Choroid plexus epithelial cell (primary cell): ENCODE measurements around the gene MAGOH.
A peak's percentile ranks its signal among the peaks of the same experiment; 100 is the strongest.
"Not testable (repeated sequence)": the region's sequence is repeated elsewhere in the genome, so short reads cannot be mapped to it uniquely, and the experiment has no call there.

Experiments
- DNase-seq: peaks from one replicate; pipeline ENCODE4 v3.0.0-alpha.2; 2010; ENCODE audit warnings: low read depth
- H3K4me3 ChIP-seq: 2 replicates; pipeline ENCODE4 v1.5.1; 2011; ENCODE audit warnings: low read depth, mild to moderate bottlenecking, control low read depth, low read length, moderate library complexity
- TF ChIP-seq, protein P1 (sequence below): conservative IDR thresholded peaks from 2 replicates; pipeline ENCODE4 v1.5.1; 2011; ENCODE audit warnings: low read depth, mild to moderate bottlenecking, control low read depth, inconsistent platforms, low read length, moderate library complexity

The MAGOH gene

DNA sequence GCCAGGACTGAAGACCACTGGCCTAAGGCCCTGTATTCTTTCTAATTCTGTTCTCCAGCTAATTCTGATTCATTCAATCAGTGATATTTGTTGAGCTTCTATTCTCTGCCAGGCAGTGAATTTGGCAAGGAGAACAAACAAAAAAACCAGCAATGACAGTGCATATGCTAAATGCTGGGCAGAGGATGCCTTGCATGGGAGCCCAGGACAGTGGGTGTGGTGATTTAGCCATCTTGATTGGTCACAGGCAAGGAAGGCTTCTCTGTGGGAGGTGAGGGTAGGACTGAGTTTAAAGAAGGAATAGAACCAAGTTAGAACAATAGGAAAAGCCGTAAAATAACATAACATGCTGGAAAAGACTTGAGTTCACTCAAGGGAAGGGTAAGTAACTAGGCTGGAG is 50.9 kb downstream of the MAGOH start:
- no peak for DNase-seq
- H3K4me3 ChIP-seq, result no peak overlapping the region
- TF ChIP-seq, protein P1, sequence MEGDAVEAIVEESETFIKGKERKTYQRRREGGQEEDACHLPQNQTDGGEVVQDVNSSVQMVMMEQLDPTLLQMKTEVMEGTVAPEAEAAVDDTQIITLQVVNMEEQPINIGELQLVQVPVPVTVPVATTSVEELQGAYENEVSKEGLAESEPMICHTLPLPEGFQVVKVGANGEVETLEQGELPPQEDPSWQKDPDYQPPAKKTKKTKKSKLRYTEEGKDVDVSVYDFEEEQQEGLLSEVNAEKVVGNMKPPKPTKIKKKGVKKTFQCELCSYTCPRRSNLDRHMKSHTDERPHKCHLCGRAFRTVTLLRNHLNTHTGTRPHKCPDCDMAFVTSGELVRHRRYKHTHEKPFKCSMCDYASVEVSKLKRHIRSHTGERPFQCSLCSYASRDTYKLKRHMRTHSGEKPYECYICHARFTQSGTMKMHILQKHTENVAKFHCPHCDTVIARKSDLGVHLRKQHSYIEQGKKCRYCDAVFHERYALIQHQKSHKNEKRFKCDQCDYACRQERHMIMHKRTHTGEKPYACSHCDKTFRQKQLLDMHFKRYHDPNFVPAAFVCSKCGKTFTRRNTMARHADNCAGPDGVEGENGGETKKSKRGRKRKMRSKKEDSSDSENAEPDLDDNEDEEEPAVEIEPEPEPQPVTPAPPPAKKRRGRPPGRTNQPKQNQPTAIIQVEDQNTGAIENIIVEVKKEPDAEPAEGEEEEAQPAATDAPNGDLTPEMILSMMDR, result no peak

DNA sequence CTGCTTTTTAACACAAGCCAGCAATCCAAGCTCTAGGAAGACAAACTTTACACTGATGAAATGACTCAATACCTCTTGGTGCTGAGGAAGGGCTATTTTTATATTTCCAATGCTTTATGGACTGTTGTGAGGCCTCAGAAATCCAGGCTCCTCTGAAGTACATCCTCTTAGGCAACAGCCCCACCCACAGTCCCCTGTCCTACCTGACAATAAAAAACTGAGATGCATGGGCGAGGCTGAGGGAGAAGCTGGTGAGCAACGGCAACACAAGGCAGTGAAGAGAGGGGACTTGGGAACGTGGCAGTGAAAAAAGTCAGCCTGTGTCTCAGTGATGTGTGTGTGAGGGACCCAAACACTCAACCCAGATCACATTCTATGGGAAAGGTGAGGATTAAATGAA is 51.8 kb downstream of the MAGOH start:
- TF ChIP-seq, protein P1, result no peak
- H3K4me3 ChIP-seq, result no peak overlapping the region
- no peak for DNase-seq

DNA sequence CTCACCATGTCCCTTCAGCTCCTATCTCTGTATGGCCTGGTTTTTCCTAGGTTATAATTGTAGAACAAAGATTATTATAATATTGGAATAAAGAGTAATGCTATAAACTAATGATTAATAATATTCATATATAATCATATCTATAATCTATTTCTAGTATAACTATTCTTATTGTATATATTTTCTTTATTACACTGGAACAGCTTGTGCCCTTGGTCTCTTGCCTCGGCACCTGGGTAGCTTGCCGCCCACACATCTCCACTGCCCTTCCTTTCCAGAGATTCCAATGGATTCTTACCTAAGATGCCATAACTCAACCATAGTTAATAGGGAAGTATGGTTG is 52.4 kb downstream of the MAGOH start:
- not testable (repeated sequence) for DNase-seq, H3K4me3 ChIP-seq

DNA sequence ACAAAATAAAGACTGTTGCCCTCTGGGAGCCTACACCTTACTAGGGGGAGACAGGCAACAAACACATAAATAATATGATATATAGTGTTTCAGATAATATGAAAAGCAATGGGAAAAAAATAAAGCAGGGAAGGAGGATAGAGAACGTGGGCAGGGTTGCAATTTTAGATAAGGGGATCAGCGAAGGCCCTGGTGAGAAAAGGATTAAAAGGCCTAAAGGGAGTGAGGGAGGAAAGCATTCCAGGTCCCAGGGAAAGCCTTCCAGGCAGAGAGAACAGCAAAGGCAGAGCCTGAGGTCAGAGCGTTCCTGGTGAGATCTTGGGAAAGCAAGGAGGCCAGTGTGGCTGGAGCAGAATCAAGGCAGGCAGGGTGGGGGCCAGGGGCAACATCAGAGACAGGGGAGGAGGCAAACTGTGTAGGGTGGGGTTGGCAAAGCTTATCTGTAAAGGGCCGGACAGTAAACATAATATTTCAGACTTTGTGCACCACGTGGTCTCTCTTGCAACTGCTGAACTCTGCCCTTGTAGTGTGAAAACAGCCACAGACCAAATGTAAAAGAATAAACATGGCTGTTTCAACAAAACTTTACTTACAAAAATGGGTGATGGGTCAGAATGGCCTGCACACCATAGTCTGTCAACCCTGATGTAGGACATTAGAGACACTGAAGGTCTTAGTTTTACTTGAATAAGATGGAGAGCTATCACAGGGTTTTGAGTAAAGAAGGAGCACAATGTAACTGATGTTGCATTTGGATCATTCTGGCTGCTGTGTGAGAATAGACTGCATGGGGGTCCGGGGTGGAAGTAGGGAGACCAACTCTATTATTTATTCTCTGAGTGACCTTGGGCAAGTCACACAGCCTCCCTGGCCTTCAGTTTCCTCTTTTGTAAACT is 55.0 kb downstream of the MAGOH start:
- TF ChIP-seq, protein P1, result no peak
- DNase-seq, result peak; percentile 44
- H3K4me3 ChIP-seq, result no peak overlapping the region

DNA sequence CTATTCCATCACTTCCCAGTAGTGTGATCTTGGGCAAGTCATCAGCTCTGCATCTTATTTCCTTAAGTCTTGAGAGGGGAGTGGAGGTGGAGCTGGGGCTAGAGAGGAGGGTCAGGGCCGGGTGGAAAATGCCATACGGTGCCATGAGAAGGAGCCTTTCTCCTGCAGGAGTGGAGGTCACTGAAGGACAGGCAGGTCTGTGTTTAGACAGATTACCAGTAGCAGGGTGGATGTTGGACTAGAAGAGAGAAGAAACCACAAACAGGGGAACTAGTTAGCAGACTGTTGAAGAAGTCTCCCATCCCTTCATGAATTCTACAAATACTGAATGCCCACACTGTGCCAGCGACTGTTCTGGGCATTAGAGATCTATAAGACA is 55.6 kb downstream of the MAGOH start:
- no peak overlapping the region for H3K4me3 ChIP-seq
- TF ChIP-seq, protein P1, result no peak
- DNase-seq, result no peak

DNA sequence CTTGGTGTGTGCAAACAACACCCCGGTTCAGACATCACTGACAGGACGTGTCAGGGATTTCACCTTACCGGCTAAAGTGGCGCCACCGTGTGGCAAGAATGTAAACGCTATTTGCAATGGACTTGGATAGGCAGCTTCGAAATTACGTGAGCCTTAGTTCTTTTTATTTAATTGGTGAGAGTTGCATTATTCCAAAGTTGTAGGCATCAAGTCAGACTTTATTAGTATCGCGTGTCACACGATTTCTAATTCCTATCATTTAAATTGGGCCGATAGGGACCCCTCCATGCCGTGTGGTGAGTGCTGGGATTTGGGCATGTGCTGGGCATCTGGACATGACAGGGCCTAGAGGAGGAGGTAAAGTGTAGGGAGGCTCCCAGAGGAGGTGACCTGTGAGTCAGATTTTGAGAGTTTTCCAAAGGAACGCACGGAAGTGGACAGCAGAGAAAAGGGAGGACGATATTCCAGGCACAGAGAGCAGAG is 56.2 kb downstream of the MAGOH start:
- DNase-seq, result peak; percentile 91
- H3K4me3 ChIP-seq, result no peak overlapping the region
- TF ChIP-seq, protein P1, result peak; percentile 85

DNA sequence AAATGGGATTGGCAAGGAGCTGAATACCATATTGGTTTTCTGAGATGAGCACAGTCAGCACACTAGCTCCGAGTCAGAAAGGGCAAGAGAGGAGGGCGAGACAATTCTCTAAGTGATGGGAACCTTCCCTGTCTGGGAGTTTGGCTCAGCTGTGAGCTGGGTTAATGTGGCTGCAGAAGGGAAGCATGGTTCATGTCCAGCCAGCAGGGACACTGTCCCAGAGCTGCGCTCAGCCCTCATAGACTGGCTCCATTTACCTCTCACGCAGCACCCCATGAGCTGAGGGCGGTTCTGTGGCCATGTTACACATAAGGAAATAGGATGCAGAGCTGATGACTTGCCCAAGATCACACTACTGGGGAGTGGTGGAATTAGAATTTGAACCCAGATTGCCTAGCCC is 57.4 kb downstream of the MAGOH start:
- DNase-seq, result no peak
- TF ChIP-seq, protein P1, result no peak
- no peak overlapping the region for H3K4me3 ChIP-seq
